ENCODE results near the gene TLR6.
"Not testable (repeated sequence)": the region's sequence is repeated elsewhere in the genome, so short reads cannot be mapped to it uniquely, and the experiment has no call there.

The TLR6 gene

GRCh38 chr4:38780833-38781484, 75.7 kb downstream of the TLR6 start:
- no peak for TF ChIP-seq POLR2A (IDR thresholded peaks at IDR 0.05; ENCODE audit: low read length)
- no peak for TF ChIP-seq GATA1 (IDR thresholded peaks at IDR 0.05; ENCODE audit: low read depth, low read length)
- DNase-seq, result peak in 1 of 2 experiments; percentile 18

- no peak for TF ChIP-seq POLR2A (IDR thresholded peaks at IDR 0.05; ENCODE audit: low read length)
- no peak for TF ChIP-seq GATA1 (IDR thresholded peaks at IDR 0.05; ENCODE audit: low read depth, low read length)
- DNase-seq, result no peak
These were observed 76.8 kb downstream of the TLR6 start for GRCh38 chr4:38779790-38780189.

GRCh38 chr4:38777925-38778324, 78.7 kb downstream of the TLR6 start:
- not testable (repeated sequence) for DNase-seq

GRCh38 chr4:38775326-38775725, 81.3 kb downstream of the TLR6 start:
- no peak for DNase-seq

GRCh38 chr4:38774181-38774955, 82.2 kb downstream of the TLR6 start:
- TF ChIP-seq POLR2A (IDR thresholded peaks at IDR 0.05; ENCODE audit: low read length), result no peak
- no peak for TF ChIP-seq GATA1 (IDR thresholded peaks at IDR 0.05; ENCODE audit: low read depth, low read length)
- DNase-seq, result peak in 1 of 2 experiments; percentile 7

More at GRCh38 chr4:38775326-38775725, 81.3 kb downstream of the TLR6 start:
- TF ChIP-seq POLR2A (IDR thresholded peaks at IDR 0.05; ENCODE audit: low read length) (no peak), GATA1 (IDR thresholded peaks at IDR 0.05; ENCODE audit: low read depth, low read length) (no peak)
